ENCODE results near the gene SGSM2. TPM values are rescaled to one million over a fixed set of nuclear protein-coding genes. Genes with fewer than 3 reads are reported as not detected.

The SGSM2 gene
- total RNA-seq, 1 experiment from 2014 or later = 49.0 TPM

DNA sequence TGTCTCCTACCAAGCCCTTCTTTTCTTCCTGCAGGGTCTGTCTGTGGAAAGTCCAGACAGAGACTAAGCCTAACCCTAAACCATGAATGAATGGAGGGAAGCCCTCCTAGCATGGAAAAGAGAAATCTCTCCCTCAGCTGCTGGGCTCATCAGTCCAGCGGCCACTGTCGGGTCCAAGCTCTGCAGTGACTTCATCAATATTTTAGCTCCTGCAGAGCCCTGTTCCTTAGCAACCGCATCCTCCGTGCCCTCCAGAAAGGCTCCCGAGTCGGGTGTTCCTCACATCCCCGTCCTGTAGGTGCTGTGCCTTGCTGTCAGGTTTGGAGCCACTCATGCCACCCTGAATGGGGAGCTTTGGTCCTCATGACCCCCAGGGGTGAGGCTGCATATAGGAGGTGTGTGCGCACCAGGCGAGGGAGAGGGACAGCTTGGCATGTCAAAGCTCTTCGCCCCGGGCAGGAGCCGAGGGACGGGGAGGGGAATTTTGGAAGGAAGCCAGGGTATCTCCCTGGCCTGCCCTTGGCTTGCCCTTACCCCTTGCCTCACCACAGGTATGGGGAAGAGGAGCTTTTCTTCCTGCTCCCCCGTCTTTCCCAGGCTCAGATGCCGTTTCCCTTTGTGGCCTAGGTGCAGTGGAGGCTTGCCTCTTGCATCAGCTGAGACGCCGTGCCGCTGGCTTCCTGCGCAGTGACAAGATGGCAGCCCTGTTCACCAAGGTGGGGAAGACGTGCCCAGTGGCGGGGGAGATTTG lies 23.9 kb downstream of the SGSM2 start:
- in situ Hi-C loops (cut with HindIII; ENCODE audit: low pct_unique_long_range_greater_than_20kb, low sequenced_read_pairs) (no loop called here), intact Hi-C loops (cut with micrococcal nuclease; ENCODE audit: unreplicated experiment) (no loop called here)
- TF ChIP-seq, protein P1, sequence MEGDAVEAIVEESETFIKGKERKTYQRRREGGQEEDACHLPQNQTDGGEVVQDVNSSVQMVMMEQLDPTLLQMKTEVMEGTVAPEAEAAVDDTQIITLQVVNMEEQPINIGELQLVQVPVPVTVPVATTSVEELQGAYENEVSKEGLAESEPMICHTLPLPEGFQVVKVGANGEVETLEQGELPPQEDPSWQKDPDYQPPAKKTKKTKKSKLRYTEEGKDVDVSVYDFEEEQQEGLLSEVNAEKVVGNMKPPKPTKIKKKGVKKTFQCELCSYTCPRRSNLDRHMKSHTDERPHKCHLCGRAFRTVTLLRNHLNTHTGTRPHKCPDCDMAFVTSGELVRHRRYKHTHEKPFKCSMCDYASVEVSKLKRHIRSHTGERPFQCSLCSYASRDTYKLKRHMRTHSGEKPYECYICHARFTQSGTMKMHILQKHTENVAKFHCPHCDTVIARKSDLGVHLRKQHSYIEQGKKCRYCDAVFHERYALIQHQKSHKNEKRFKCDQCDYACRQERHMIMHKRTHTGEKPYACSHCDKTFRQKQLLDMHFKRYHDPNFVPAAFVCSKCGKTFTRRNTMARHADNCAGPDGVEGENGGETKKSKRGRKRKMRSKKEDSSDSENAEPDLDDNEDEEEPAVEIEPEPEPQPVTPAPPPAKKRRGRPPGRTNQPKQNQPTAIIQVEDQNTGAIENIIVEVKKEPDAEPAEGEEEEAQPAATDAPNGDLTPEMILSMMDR (IDR thresholded peaks at IDR 0.05) = no peak
- TF ChIP-seq, protein P2, sequence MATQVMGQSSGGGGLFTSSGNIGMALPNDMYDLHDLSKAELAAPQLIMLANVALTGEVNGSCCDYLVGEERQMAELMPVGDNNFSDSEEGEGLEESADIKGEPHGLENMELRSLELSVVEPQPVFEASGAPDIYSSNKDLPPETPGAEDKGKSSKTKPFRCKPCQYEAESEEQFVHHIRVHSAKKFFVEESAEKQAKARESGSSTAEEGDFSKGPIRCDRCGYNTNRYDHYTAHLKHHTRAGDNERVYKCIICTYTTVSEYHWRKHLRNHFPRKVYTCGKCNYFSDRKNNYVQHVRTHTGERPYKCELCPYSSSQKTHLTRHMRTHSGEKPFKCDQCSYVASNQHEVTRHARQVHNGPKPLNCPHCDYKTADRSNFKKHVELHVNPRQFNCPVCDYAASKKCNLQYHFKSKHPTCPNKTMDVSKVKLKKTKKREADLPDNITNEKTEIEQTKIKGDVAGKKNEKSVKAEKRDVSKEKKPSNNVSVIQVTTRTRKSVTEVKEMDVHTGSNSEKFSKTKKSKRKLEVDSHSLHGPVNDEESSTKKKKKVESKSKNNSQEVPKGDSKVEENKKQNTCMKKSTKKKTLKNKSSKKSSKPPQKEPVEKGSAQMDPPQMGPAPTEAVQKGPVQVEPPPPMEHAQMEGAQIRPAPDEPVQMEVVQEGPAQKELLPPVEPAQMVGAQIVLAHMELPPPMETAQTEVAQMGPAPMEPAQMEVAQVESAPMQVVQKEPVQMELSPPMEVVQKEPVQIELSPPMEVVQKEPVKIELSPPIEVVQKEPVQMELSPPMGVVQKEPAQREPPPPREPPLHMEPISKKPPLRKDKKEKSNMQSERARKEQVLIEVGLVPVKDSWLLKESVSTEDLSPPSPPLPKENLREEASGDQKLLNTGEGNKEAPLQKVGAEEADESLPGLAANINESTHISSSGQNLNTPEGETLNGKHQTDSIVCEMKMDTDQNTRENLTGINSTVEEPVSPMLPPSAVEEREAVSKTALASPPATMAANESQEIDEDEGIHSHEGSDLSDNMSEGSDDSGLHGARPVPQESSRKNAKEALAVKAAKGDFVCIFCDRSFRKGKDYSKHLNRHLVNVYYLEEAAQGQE (IDR thresholded peaks at IDR 0.05; ENCODE audit: insufficient read depth in 1 of 2, low read depth in 2 of 2, low read length in 1 of 2) = no peak
- TF ChIP-seq POLR2AphosphoS5 (IDR thresholded peaks at IDR 0.05; ENCODE audit: low read depth, low read length) (no peak), SIN3A (IDR thresholded peaks at IDR 0.05; ENCODE audit: borderline replicate concordance, insufficient read depth, low read depth, low read length) (no peak), TCF7L2 (IDR thresholded peaks at IDR 0.05; ENCODE audit: low read depth, low read length) (no peak)
- H3K4me1 ChIP-seq (ENCODE audit: control insufficient read depth, insufficient read depth, low read length) = no peaks in the 10 kb centered on the region
- DNase-seq (ENCODE audit: low read depth, low spot score) (no peak), ATAC-seq (no peak)
- H3K27me3 ChIP-seq (ENCODE audit: control insufficient read depth, insufficient read depth, low read length) = no peaks in the 10 kb centered on the region
- H3K27ac ChIP-seq (ENCODE audit: low read length) = no peak overlapping the region
- no peaks in the 10 kb centered on the region for H3K36me3 ChIP-seq (ENCODE audit: control insufficient read depth, insufficient read depth, low read length)
- CTCF ChIA-PET = interaction anchor here (0.8 kb wide), 1 partner anchor 21 kb away, joined by 3 read pairs; no protein-coding TSS in a partner anchor
- BruUV-seq (replicated peaks) = no TSS peak
- POLR2A ChIA-PET = no interaction called here
- H3K4me3 ChIP-seq (ENCODE audit: low read depth in 2 of 2, low read length in 2 of 2) = no peak overlapping the region
- H3K9me3 ChIP-seq (ENCODE audit: control insufficient read depth, insufficient read depth, low read depth, low read length) = no peaks in the 10 kb centered on the region

DNA sequence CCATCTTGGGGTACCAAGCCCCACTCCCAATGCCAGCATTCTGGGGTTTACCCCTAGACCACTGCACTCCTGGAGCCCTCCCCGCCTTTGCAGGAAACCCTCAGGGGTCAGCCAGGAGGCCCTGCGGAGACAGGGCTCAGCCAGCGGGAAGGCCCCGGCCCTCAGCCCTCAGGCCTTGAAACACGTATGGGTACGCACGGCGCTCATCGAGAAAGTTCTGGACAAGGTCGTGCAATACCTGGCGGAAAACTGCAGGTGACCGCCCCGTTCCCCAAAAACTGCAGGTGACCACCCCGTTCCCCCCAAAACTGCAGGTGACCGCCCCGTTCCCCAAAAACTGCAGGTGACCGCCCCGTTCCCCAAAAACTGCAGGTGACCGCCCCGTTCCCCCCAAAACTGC lies 24.7 kb downstream of the SGSM2 start:
- no peak for DNase-seq (ENCODE audit: low read depth, low spot score)
- ATAC-seq = no peak
- TF ChIP-seq SIN3A (IDR thresholded peaks at IDR 0.05; ENCODE audit: borderline replicate concordance, insufficient read depth, low read depth, low read length) (no peak), POLR2AphosphoS5 (IDR thresholded peaks at IDR 0.05; ENCODE audit: low read depth, low read length) (no peak), TCF7L2 (IDR thresholded peaks at IDR 0.05; ENCODE audit: low read depth, low read length) (no peak)
- TF ChIP-seq, protein P1 (IDR thresholded peaks at IDR 0.05) = no peak
- TF ChIP-seq, protein P2 (IDR thresholded peaks at IDR 0.05; ENCODE audit: insufficient read depth in 1 of 2, low read depth in 2 of 2, low read length in 1 of 2) = no peak
- Histone ChIP-seq H3K4me1 (ENCODE audit: control insufficient read depth, insufficient read depth, low read length) (no peaks in the 10 kb centered on the region), H3K4me3 (ENCODE audit: low read depth in 2 of 2, low read length in 2 of 2) (no peak overlapping the region), H3K27me3 (ENCODE audit: control insufficient read depth, insufficient read depth, low read length) (no peaks in the 10 kb centered on the region), H3K36me3 (ENCODE audit: control insufficient read depth, insufficient read depth, low read length) (no peaks in the 10 kb centered on the region), H3K27ac (ENCODE audit: low read length) (no peak overlapping the region), H3K9me3 (ENCODE audit: control insufficient read depth, insufficient read depth, low read depth, low read length) (no peaks in the 10 kb centered on the region)
- POLR2A ChIA-PET = no interaction called here
- in situ Hi-C loops (cut with HindIII; ENCODE audit: low pct_unique_long_range_greater_than_20kb, low sequenced_read_pairs) (no loop called here), intact Hi-C loops (cut with micrococcal nuclease; ENCODE audit: unreplicated experiment) (no loop called here)
- CTCF ChIA-PET = no interaction called here
- no TSS peak for BruUV-seq (replicated peaks)
